Measurements from ENCODE around the gene ITGB7. TPM values are rescaled to one million over a fixed set of nuclear protein-coding genes. Genes with fewer than 3 reads are reported as not detected.
A peak's percentile ranks its signal among the peaks of the same experiment; 100 is the strongest.

ITGB7 gene
- total and polyA plus RNA-seq, 2 of the 4 experiments (the other 2 are of a cell fraction), result 0.18 to 0.44 TPM

- Histone ChIP-seq H2AK9ac (replicated peaks; ENCODE audit: low read depth, low read length, poor library complexity) (no peak overlapping the region), H2BK120ac (ENCODE audit: low read depth, low read length) (no peak overlapping the region), H3K4me1 (ENCODE audit: control insufficient read depth, insufficient read depth, low read length) (no peaks in the 10 kb centered on the region), H3K36me3 (ENCODE audit: control insufficient read depth, insufficient read depth, low read length) (no peaks in the 10 kb centered on the region; the same call in 1 of the 2 replicates), H3K9ac (ENCODE audit: low read depth, low read length) (no peak overlapping the region), H4K20me1 (ENCODE audit: insufficient read depth, low read length) (no peaks in the 10 kb centered on the region), H2BK15ac (ENCODE audit: low read depth, low read length) (no peak overlapping the region), H3K9me1 (ENCODE audit: insufficient read depth, low read length) (peaks cover 12% of the 10 kb centered on the region), H3K27ac (ENCODE audit: insufficient read depth, low read length) (no peak overlapping the region), H3K14ac (replicated peaks; ENCODE audit: low read depth, low read length) (no peak overlapping the region), H2AFZ (replicated peaks; ENCODE audit: low read length, poor library complexity) (peak overlapping the region; percentile 94), H4K91ac (ENCODE audit: insufficient read depth, low read depth, low read length) (no peak overlapping the region), H3K4me2 (ENCODE audit: low read depth, low read length) (no peak overlapping the region), H3K79me1 (ENCODE audit: low read depth in 1 of 2, low read length in 2 of 2) (no peaks in the 10 kb centered on the region), H4K5ac (ENCODE audit: low read depth, low read length) (no peak overlapping the region), H2AK5ac (ENCODE audit: low read depth, low read length) (peak overlapping the region; percentile 60), H3K9me3 (ENCODE audit: control insufficient read depth, insufficient read depth, low read length) (no peaks in the 10 kb centered on the region), H2BK20ac (ENCODE audit: low read depth, low read length) (no peak overlapping the region), H3K4ac (ENCODE audit: low read depth, low read length) (no peak overlapping the region), H4K8ac (ENCODE audit: low read depth in 2 of 2, low read length in 2 of 2) (0 out of 4 replicates have a peak overlapping the region, but pooled peaks of 1 of the 2 experiments have one; percentile 12), H3K18ac (ENCODE audit: low read depth, low read length) (no peak overlapping the region), H3K4me3 (ENCODE audit: insufficient read depth, low read depth, low read length) (no peak overlapping the region), H3K23ac (ENCODE audit: low read depth, low read length) (no peak overlapping the region), H3K56ac (ENCODE audit: extremely low read depth, insufficient read depth, low read length) (no peak overlapping the region), H3K27me3 (ENCODE audit: control insufficient read depth, insufficient read depth, low read length) (peaks cover 2% of the 10 kb centered on the region; the same call in 1 of the 2 replicates), H2BK5ac (ENCODE audit: low read depth, low read length, poor library complexity, severe bottlenecking) (no peak overlapping the region)
- DNase-seq, result no peak
- ATAC-seq (ENCODE audit: low read depth), result no peak
- 79% methylated on average over 14 of the region's 19 CpGs; no CpG with 5 or more reads in 1 of the 2 experiments for WGBS, 2 experiments (ENCODE audit: extremely low coverage in 2 of 2, insufficient read length in 1 of 2)
- POLR2A ChIA-PET (ENCODE audit: unreplicated experiment), result no interaction called here
- TF ChIP-seq FOS (IDR thresholded peaks at IDR 0.05; ENCODE audit: low read depth, low read length), result no peak
- TF ChIP-seq BHLHE40 (IDR thresholded peaks at IDR 0.05; ENCODE audit: low read depth, low read length), result no peak
- TF ChIP-seq RFX5 (IDR thresholded peaks at IDR 0.05; ENCODE audit: low read depth, low read length), result no peak
- no peak for TF ChIP-seq POLR2A (IDR thresholded peaks at IDR 0.05; ENCODE audit: low read depth, low read length)
- TF ChIP-seq RAD21 (IDR thresholded peaks at IDR 0.05; ENCODE audit: low read length), result no peak
- no peak for TF ChIP-seq USF2 (IDR thresholded peaks at IDR 0.05; ENCODE audit: low read depth, low read length)
- no peak for TF ChIP-seq CTCF (conservative IDR thresholded peaks at IDR 0.05; ENCODE audit: low read depth, low read length)
- no peak for TF ChIP-seq MAFK (IDR thresholded peaks at IDR 0.05; ENCODE audit: low read depth, low read length)
- TF ChIP-seq RCOR1 (IDR thresholded peaks at IDR 0.05; ENCODE audit: insufficient replicate concordance, low read length), result no peak
- no peak for TF ChIP-seq CEBPB (IDR thresholded peaks at IDR 0.05; ENCODE audit: low read depth, low read length)
- TF ChIP-seq ELK1 (IDR thresholded peaks at IDR 0.05; ENCODE audit: borderline replicate concordance, low read depth, low read length), result no peak
- no peak for TF ChIP-seq CHD1 (IDR thresholded peaks at IDR 0.05; ENCODE audit: low read depth, low read length)
- TF ChIP-seq MAZ (IDR thresholded peaks at IDR 0.05; ENCODE audit: borderline replicate concordance, low read depth, low read length), result no peak
- no peak for TF ChIP-seq NFE2L2 (IDR thresholded peaks at IDR 0.05; ENCODE audit: low read depth, low read length)
- TF ChIP-seq SMC3 (IDR thresholded peaks at IDR 0.05; ENCODE audit: low read depth, low read length), result no peak
- no peak for TF ChIP-seq MXI1 (IDR thresholded peaks at IDR 0.05; ENCODE audit: borderline replicate concordance, low read depth, low read length)
- intact Hi-C loops (cut with micrococcal nuclease) (loop anchor here (1.0 kb wide), 1 partner anchor 38 kb away; no protein-coding TSS in a partner anchor), in situ Hi-C loops (cut with MboI; ENCODE audit: low sequenced_read_pairs) (no loop called here), dilution Hi-C loops (cut with HindIII; ENCODE audit: low sequenced_read_pairs, unreplicated experiment) (no loop called here)
- CTCF ChIA-PET, result interaction anchor here (1.0 to 2.0 kb wide), 6 partner anchors 10 to 148 kb away, joined by 3 to 16 read pairs (median 8); partner anchors contain the start of genes CSAD and ITGB7
- no TSS peak for BruUV-seq (replicated peaks)
Observed at GRCh38 chr12:53197011-53197640, 9.9 kb downstream of the ITGB7 start.
